Stimulated activated memory B cell treated with anti-CD40 and anti-IgM and Interleukin-4, amounts not matched to agents 10 μg/mL and 1 μg/mL and 100 μg/mL, for 72 hours (primary cell): ENCODE measurements around the gene CNOT3.
A peak's percentile ranks its signal among the peaks of the same experiment; 100 is the strongest.
"Not testable (repeated sequence)": the region's sequence is repeated elsewhere in the genome, so short reads cannot be mapped to it uniquely, and the experiment has no call there.

Source experiments
- ATAC-seq: fragments of 150-1000 bp; cut with Tn5 transposase; 2 replicates; pipeline ENCODE4 v1.10.0; 2021
- H3K27ac Mint-ChIP-seq: one replicate; pipeline ENCODE4 v1.8.0; 2022; ENCODE audit warnings: mild to moderate bottlenecking, mixed read lengths
- H3K27me3 Mint-ChIP-seq: one replicate; pipeline ENCODE4 v1.8.0; 2022; ENCODE audit warnings: mixed read lengths
- H3K36me3 Mint-ChIP-seq: one replicate; pipeline ENCODE4 v1.8.0; 2022; ENCODE audit warnings: mixed read lengths
- H3K4me1 Mint-ChIP-seq: one replicate; pipeline ENCODE4 v1.8.0; 2022; ENCODE audit warnings: mixed read lengths
- H3K4me3 Mint-ChIP-seq: one replicate; pipeline ENCODE4 v1.8.0; 2022; ENCODE audit warnings: mild to moderate bottlenecking, moderate library complexity, mixed read lengths
- H3K9me3 Mint-ChIP-seq: one replicate; pipeline ENCODE4 v1.8.0; 2022; ENCODE audit warnings: mixed read lengths

The CNOT3 gene

DNA sequence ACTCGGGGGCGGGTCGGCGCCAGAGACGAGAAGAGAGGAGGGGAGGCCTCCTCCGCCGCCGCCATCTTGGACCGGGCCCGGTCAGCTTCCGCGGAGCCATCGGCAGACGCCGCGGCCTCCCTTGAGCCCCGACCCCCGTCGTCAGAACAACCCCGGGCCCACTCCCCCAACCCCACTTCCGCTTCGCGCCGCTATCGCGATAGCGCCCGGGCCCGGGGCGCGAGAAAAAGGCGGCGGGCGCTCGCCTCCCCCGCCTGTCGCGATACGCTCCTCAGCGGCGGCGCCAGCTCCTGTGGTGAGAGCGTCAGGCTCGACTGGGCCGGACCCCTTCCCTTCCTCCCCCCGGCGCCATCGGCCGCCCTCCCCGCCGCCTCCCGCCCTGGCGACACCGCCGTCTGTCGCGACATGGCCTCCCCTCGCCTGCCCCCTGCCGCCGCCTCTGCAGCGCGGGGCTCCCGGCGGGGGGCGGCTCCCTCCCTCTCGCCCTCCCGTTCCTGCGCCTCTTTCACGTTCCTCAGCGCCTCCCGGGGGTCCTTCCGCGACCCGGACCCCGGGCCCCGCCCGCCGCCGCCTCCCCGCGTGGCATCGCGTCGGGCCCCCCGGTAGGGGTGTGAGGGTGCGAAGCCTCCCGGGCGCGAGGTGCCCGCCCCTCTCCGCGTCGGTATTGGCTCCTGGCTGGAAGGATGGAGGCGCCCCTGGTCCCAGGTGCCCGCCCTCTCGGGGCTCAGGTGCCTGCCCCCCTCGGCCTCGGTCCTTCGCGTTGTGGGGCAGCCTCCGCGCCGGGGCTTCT is at the start of gene CNOT3:
Gene CNOT3, plus strand, starts transcription at position 64 of the 790 bp plus-strand sequence. CDS start 5,217 bp downstream, outside the sequence.
- no peak for ATAC-seq
- peak within 1 kb of the TSS; percentile 97 for H3K27ac Mint-ChIP-seq
- H3K4me3 Mint-ChIP-seq: peak within 1 kb of the TSS; percentile 90
- H3K9me3 Mint-ChIP-seq: no peaks in the 10 kb centered on the region
- H3K36me3 Mint-ChIP-seq: peaks cover 32% of the 10 kb centered on the region
- H3K27me3 Mint-ChIP-seq: no peaks in the 10 kb centered on the region
- H3K4me1 Mint-ChIP-seq: peaks cover 51% of the 10 kb centered on the region

DNA sequence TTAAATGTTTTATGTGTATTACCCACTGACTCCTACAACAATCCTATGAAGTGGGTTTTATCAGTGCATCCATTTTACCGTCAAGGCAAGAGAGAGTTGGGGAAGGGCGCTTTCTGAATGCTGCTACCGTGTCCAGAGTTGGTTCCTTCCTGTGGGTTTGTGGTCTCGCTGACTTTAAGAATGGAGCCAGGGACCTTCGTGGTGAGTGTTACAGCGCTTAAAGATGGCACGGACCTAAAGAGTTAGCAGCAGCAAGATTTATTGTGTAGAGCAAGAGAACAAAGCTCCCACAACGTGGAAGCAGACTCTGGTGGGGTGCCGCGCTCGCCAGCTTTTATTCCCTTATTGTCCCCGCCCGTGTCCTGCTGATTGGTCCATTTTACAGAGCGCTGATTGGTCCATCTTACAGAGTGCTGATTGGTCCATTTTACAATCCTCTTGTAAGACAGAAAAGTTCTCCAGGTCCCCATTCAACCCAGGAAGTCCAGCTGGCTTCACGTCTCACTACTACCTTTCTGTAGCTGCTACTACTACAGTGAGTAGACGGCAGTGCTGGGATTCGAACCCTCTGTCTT is 43.0 kb upstream of the CNOT3 start:
- Mint-ChIP-seq H3K27me3 (peaks cover 59% of the 10 kb centered on the region), H3K4me3 (no peak overlapping the region)

DNA sequence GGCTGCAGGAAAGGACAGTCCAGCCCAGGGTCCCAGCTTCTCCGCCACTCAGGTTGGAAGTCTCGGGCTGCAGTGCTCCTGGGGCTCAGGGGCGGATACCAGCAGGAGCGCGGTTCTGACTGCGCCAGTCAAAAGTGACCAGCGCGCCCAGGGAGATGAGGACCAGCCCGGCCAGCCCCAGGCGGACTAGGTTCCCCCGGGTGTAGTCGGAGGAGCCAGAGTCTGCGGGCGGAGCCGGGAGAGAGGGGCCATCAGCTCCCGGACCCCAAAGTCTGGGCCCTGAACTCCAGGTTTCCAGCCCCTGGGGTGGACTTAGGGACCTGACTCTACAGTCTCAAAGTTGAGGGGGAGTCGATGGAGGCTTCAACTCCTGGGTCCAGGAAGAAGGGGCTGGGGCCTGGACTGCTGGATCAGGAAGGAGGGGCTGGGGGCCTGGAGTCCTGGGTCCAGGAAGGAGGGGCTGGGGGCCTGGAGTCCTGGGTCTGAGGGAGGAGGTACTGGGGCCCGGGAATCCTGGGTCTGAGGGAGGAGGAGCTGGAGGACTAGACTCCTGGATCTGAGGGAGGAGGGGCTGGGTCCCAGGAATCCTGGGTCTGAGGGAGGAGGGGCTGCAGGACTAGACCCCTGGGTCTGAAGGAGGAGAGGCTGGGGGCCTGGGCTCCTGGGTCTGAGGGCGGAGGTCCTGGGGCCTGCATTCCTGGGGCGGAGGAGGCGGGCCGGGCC is 42.3 kb upstream of the CNOT3 start:
- Mint-ChIP-seq H3K27ac (no peak overlapping the region), H3K4me3 (peak overlapping the region; percentile 66), H3K9me3 (peaks cover 4% of the 10 kb centered on the region), H3K36me3 (peaks cover 6% of the 10 kb centered on the region), H3K27me3 (peaks cover 62% of the 10 kb centered on the region), H3K4me1 (peaks cover 16% of the 10 kb centered on the region)
- ATAC-seq: no peak

More for the DNA sequence above, 43.0 kb upstream of the CNOT3 start:
- peaks cover 16% of the 10 kb centered on the region for H3K4me1 Mint-ChIP-seq
- H3K27ac Mint-ChIP-seq: no peak overlapping the region
- H3K9me3 Mint-ChIP-seq: peaks cover 4% of the 10 kb centered on the region
- peaks cover 6% of the 10 kb centered on the region for H3K36me3 Mint-ChIP-seq
- ATAC-seq: no peak

DNA sequence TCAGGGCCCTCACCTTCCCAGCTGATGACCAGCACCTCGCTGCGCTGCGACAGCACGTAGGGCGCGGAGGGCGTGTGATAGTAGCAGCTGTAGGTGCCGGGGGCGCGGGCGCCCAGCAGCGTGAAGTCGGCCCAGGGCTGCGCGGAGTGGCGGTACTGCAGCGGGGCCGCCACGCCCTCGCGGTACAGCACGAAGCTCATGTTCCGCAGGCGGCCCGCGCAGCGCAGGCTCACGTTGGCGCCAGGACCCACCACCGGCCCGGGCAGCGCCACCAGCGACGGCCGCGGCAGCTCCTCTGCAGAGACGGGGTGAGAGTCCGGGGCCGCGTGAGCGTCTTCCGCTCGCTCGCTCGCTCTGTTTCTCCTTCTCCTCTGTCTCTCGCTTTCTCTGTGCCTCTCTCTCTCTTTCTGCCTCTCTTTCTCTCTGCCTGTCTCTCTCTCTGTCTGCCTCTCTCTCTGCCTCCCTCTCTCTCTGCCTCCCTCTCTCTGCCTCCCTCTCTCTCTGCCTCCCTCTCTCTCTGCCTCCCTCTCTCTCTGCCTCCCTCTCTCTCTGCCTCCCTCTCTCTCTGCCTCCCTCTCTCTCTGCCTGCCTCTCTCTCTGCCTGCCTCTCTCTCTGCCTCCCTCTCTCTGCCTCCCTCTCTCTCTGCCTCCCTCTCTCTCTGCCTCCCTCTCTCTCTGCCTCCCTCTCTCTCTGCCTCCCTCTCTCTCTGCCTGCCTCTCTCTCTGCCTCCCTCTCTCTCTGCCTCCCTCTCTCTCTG is 41.5 kb upstream of the CNOT3 start:
- not testable (repeated sequence) for H3K36me3 Mint-ChIP-seq, H3K9me3 Mint-ChIP-seq
- Mint-ChIP-seq H3K27ac (peak overlapping the region; percentile 43), H3K27me3 (peaks cover 58% of the 10 kb centered on the region), H3K4me1 (peaks cover 16% of the 10 kb centered on the region), H3K4me3 (peak overlapping the region; percentile 66)
- ATAC-seq: peak; percentile 80

DNA sequence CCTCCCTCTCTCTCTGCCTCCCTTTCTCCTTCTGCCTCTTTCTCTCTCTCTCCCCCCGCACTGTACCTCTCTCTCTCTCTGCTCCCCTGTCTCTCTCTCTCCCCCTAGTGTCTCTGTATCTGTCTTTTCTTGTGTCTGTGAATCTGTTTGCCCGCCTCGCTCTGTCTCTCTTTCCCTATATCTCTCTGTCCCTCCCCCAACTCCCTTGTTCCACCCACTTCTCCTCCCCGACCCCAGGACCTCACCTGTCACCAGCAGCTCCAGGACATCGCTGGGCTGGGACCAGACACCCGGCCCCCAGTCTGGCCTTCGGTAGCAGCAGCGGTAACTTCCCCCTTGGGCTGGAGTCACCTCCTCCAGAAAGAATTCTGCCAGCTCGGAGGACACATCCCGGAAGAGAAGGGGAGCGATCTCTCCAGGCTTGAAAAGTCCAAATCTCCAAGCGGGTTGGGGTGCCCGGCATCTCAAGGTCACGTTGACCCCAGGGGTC is 40.9 kb upstream of the CNOT3 start:
- peak overlapping the region; percentile 43 for H3K27ac Mint-ChIP-seq

DNA sequence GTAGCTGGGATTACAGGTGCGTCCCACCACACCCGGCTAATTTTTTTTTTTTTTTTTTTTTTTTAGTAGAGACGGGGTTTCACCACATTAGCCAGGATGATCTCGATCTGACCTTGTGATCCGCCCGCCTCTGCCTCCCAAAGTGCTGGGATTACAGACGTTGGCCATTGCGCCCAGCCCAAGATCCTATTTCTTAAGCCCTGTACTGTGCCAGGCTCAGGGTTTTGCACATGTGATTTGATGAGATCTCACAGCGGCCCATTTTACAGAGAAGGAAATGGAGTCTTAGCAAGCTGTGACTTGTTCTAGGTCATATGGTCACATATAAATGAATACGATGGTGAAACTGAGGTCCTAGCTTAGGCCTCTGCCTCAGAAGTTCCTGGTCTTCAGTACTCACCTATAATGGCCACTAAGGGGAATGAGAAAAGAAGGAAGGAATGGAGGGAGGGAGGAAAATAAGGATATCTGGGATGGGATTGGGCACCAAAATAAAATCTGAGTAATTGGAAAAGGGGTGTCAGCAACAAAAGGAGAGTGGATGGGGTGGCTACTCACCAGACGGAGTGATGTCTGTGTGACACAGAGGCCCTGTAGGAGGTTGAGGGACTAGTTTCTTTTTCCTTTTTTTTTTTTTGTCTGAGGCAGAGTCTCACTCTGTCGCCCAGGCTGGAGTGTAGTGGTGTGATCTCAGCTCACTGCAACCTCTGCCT is 38.2 kb upstream of the CNOT3 start:
- no peak for ATAC-seq
- peaks cover 33% of the 10 kb centered on the region for H3K27me3 Mint-ChIP-seq
- peaks cover 23% of the 10 kb centered on the region for H3K4me1 Mint-ChIP-seq
- H3K36me3 Mint-ChIP-seq: no peaks in the 10 kb centered on the region
- H3K27ac Mint-ChIP-seq: no peak overlapping the region
- no peaks in the 10 kb centered on the region for H3K9me3 Mint-ChIP-seq
- no peak overlapping the region for H3K4me3 Mint-ChIP-seq

More for the DNA sequence above, 40.9 kb upstream of the CNOT3 start:
- peak overlapping the region; percentile 57 for H3K4me3 Mint-ChIP-seq
- peaks cover 52% of the 10 kb centered on the region for H3K27me3 Mint-ChIP-seq
- peaks cover 6% of the 10 kb centered on the region for H3K36me3 Mint-ChIP-seq
- peak; percentile 63 for ATAC-seq
- peaks cover 16% of the 10 kb centered on the region for H3K4me1 Mint-ChIP-seq
- H3K9me3 Mint-ChIP-seq: peaks cover 4% of the 10 kb centered on the region

DNA sequence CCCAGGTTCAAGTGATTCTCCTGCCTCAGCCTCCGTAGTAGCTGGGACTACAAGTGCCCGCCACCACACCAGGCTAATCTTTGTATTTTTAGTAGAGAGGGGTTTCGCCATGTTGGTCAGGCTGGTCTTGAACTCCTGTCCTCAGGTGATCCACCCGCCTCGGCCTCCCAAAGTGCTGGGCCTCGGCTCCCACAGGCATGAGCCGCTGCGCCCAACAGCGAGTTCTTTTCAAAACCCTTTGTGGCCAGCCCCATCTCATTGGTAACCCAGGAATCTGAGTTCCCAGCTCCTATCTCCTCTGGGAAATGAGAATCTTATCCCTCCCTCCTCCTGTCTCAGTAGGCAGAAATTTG is 37.7 kb upstream of the CNOT3 start:
- Mint-ChIP-seq H3K4me1 (peaks cover 23% of the 10 kb centered on the region), H3K27me3 (peaks cover 28% of the 10 kb centered on the region)
- not testable (repeated sequence) for H3K27ac Mint-ChIP-seq, H3K4me3 Mint-ChIP-seq, H3K9me3 Mint-ChIP-seq, ATAC-seq, H3K36me3 Mint-ChIP-seq

DNA sequence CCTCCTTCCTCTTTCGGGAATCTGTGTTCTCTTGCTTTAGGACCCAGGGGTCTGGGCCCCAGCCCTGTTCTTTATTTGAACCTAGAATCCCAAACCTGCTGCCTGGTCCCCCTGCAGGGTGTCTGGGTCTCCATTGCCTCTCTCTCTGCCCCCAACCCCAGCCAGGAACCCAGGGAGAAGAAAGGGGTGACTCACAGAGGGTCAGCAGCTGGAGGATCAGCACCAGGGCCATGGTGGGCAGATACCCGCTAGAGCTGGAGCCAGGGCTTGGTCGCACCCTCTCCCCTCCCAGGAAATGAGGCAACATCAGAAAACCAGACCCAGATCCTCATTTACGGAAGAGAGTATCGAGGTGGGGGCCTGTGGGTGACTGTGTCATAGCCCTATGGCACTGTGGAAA is 37.0 kb upstream of the CNOT3 start, which contains the start of gene OSCAR:
Gene OSCAR, minus strand, starts transcription at position 243 of the 400 bp plus-strand sequence. Its CDS starts 11 bp downstream, at position 232.
- peaks cover 3% of the 10 kb centered on the region for H3K36me3 Mint-ChIP-seq
- H3K27ac Mint-ChIP-seq: peak within 1 kb of the TSS; percentile 59
- H3K9me3 Mint-ChIP-seq: no peaks in the 10 kb centered on the region
- peaks cover 26% of the 10 kb centered on the region for H3K4me1 Mint-ChIP-seq
- peak within 1 kb of the TSS; percentile 62 for H3K4me3 Mint-ChIP-seq
- no peak for ATAC-seq
- H3K27me3 Mint-ChIP-seq: peaks cover 24% of the 10 kb centered on the region

DNA sequence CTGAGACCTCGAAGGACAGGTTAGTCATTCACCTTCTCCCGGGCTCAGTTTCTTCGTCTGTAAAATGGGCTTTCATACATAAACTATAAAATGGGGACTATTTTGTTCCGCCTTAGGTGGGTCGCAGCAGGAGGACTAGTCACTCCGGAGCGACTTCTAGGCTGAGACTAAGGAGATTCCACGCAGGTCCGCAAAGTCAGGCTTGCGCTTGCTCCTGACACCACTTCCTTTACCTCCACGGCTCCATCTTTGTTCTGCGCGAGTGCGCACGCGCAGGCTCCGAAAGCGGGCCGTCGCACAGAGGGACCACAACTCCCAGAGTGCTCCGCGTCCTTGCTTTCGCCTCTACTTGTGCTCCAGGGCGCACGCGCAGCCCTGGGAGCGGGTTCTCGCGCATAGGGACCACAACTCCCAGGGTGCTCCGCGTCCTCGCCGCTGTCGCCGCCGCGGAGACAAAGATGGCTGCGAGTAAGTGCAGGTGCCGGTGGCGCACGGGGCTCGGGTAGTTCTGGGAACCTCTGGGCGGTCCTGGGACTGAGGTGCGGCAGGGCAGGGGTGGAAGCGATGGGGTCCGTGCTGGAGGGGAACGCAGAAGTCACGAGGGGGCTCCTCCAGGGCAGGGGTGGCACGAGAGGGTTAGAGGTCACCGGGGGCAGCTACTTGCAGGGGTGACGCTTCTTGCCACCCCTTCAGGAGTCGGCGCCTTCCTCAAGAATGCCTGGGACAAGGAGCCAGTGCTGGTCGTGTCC is 35.0 kb upstream of the CNOT3 start, which contains the start of gene NDUFA3:
Gene NDUFA3, plus strand, starts transcription at position 435 of the 749 bp plus-strand sequence. Its CDS starts 24 bp downstream, at position 459.
- peaks cover 24% of the 10 kb centered on the region for H3K36me3 Mint-ChIP-seq
- peak within 1 kb of the TSS; percentile 84 for H3K27ac Mint-ChIP-seq
- H3K4me3 Mint-ChIP-seq: peak within 1 kb of the TSS; percentile 90
- peak; percentile 99 for ATAC-seq
- peaks cover 27% of the 10 kb centered on the region for H3K4me1 Mint-ChIP-seq
- H3K9me3 Mint-ChIP-seq: no peaks in the 10 kb centered on the region
- H3K27me3 Mint-ChIP-seq: peaks cover 9% of the 10 kb centered on the region

DNA sequence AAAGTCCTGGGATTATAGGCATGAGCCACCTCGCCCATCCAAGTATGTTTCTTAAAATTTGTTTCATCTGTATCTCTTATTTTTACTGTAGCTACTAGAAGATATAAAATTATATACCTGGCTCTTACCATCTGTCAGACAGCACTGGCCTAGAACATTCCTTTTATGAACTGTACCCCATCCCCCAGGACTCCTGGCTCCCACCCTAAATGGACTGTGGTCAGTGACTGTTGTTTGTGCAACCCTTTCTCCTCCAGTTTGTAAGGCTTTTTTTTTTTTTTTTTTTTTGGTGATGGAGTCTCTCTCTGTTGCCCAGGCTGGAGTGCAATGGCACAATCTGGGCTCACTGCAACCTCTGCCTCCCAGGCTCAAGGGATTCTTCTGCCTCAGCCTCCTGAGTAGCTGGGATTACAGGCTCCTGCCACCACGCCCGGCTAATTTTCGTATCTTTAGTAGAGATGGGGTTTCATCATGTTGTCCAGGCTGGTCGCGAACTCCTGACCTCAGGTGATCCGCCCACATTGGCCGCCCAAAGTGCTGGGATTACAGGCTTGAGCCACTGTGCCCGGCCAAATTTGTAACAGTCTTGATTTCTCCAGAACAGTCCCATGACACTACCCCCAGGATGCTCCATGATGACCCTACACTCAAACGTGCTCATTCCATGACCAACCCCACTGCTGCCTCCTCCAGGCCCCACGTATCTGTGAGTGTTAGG is 32.4 kb upstream of the CNOT3 start:
- Mint-ChIP-seq H3K4me3 (no peak overlapping the region), H3K27ac (no peak overlapping the region), H3K27me3 (no peaks in the 10 kb centered on the region), H3K4me1 (peaks cover 30% of the 10 kb centered on the region), H3K36me3 (peaks cover 48% of the 10 kb centered on the region), H3K9me3 (no peaks in the 10 kb centered on the region)
- ATAC-seq: no peak

DNA sequence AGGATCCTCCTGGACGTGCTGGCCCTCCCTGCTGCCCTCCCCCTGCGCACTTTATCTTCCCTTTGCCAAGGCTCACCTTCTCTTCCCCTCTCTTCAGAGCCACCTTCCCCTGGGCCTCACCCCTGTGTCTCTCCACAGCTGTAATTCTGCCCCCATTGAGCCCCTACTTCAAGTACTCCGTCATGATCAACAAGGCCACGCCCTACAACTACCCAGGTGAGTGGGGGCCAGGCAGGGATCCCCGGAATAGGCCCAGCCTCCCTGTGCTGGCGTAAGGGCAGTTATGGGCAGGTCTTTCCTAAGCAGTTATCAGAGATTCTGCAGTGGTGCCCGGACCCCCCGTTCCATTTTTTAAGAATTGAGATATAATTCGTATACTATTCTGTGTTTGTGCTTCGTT is 31.8 kb upstream of the CNOT3 start:
- H3K9me3 Mint-ChIP-seq: no peaks in the 10 kb centered on the region
- H3K27ac Mint-ChIP-seq: no peak overlapping the region
- H3K4me3 Mint-ChIP-seq: no peak overlapping the region
- no peak for ATAC-seq
- H3K36me3 Mint-ChIP-seq: peaks cover 54% of the 10 kb centered on the region
- no peaks in the 10 kb centered on the region for H3K27me3 Mint-ChIP-seq
- peaks cover 30% of the 10 kb centered on the region for H3K4me1 Mint-ChIP-seq

DNA sequence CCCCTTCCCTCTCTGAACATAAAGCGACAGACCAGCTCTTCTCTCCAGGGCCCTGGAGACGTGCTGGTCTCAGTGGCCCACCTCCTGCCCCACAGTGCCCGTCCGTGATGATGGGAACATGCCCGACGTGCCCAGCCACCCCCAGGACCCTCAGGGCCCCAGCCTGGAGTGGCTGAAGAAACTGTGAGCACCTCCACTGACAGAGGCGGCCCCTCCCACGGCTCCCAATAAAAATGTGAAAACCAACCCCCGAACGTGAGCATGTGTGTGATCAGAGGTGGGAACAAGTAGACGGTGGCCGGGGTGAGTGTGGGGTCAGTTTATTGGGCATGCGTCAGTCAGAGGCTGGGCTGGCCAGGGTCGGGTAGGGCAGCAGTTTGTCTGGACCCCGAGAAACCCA is 30.8 kb upstream of the CNOT3 start:
- peaks cover 30% of the 10 kb centered on the region for H3K4me1 Mint-ChIP-seq
- no peak overlapping the region for H3K27ac Mint-ChIP-seq
- no peak overlapping the region for H3K4me3 Mint-ChIP-seq
- H3K9me3 Mint-ChIP-seq: no peaks in the 10 kb centered on the region
- no peak for ATAC-seq
- H3K36me3 Mint-ChIP-seq: peaks cover 58% of the 10 kb centered on the region
- H3K27me3 Mint-ChIP-seq: no peaks in the 10 kb centered on the region

DNA sequence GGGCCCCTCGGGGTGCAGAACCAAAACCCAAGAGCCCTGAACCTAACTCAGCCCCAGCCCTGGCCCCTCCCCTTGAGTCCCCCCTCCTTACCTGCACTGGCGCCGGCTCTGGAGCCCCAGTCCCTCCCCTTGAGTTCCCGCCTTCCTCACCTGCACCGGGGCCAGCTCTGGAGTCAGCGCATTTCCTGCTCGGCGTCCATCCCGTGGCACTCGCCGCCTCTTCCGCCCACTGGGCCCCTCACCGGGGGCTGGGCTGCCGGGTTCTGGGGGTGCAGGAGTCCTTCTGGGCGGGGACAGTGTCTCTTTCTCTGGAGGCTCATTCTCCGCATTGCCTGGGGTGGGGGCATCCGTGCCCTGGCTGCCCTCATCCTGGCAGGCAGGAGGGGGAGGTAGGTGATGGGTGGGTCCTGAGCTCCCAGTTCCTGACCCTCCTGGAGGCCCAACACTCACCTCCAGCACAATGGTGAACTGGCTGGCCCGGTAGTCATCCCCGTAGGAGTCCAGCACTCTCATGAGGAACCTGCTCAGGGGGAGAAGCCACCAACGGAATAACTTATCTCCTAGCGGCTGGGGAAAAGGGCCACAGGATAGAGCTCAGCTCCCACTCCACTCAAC is 29.6 kb upstream of the CNOT3 start:
- H3K4me1 Mint-ChIP-seq: peaks cover 30% of the 10 kb centered on the region
- H3K27me3 Mint-ChIP-seq: no peaks in the 10 kb centered on the region
- no peak for ATAC-seq
- no peaks in the 10 kb centered on the region for H3K9me3 Mint-ChIP-seq
- no peak overlapping the region for H3K4me3 Mint-ChIP-seq
- no peak overlapping the region for H3K27ac Mint-ChIP-seq
- peaks cover 58% of the 10 kb centered on the region for H3K36me3 Mint-ChIP-seq
